ENCODE measurements around the gene SDC3. TPM values are rescaled to one million over a fixed set of nuclear protein-coding genes. Genes with fewer than 3 reads are reported as not detected.

Gene SDC3
- total RNA-seq, 1 donor from 2014 or later, result 113 TPM

DNA sequence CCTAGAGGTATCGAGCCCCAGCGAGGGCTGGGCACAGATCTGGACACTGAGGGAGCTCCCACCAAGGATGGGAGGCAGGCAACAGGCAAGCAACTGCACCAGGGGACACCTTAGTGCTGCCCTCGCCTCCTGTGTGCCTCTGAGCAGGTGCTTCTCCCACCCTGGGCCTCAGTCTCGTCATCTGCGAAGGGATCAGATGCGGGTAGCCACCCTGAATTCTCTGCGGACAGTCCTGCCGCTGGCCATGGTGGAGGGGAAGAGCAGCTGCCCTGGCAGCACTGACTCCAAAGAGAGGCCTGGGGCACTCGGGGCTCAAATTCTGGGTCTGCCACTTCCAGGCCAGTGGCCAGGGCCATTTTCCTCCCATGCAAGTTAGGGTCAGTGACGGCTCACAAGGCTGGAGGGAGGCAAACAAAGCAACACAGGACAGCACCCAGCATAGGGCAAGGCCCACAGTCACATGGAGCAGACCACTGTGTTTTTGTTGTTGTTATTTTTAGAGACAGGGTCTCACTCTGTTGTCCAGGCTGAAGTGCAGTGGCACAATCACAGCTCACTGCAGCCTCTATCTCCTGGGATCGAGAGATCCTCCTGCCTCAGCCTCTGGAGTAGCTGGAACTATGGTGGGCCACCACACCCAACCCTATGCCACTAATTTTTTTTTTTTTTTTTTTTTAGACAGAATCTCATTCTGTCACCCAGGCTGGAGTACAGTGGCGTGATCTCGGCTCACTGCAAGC is 7.1 kb upstream of the SDC3 start:
- no peaks in the 10 kb centered on the region for H3K9me3 Mint-ChIP-seq (ENCODE audit: unreplicated experiment)
- H3K27ac Mint-ChIP-seq (ENCODE audit: unreplicated experiment), result no peak overlapping the region
- TF ChIP-seq, protein P1, sequence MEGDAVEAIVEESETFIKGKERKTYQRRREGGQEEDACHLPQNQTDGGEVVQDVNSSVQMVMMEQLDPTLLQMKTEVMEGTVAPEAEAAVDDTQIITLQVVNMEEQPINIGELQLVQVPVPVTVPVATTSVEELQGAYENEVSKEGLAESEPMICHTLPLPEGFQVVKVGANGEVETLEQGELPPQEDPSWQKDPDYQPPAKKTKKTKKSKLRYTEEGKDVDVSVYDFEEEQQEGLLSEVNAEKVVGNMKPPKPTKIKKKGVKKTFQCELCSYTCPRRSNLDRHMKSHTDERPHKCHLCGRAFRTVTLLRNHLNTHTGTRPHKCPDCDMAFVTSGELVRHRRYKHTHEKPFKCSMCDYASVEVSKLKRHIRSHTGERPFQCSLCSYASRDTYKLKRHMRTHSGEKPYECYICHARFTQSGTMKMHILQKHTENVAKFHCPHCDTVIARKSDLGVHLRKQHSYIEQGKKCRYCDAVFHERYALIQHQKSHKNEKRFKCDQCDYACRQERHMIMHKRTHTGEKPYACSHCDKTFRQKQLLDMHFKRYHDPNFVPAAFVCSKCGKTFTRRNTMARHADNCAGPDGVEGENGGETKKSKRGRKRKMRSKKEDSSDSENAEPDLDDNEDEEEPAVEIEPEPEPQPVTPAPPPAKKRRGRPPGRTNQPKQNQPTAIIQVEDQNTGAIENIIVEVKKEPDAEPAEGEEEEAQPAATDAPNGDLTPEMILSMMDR (IDR thresholded peaks at IDR 0.05; ENCODE audit: insufficient read depth, low read depth, low read length), result no peak
- TF ChIP-seq EZH2 (IDR thresholded peaks at IDR 0.05; ENCODE audit: insufficient read depth, low read length), result no peak
- Histone ChIP-seq H3K4me2 (ENCODE audit: low read length) (no peak overlapping the region), H3K9ac (ENCODE audit: low read length) (no peak overlapping the region), H2AFZ (ENCODE audit: low read depth, low read length) (no peak overlapping the region), H3K79me2 (ENCODE audit: insufficient read depth, low read length) (no peaks in the 10 kb centered on the region), H3K4me1 (ENCODE audit: insufficient read depth, low read length) (peaks cover 14% of the 10 kb centered on the region), H4K20me1 (ENCODE audit: insufficient read depth, low read length) (no peaks in the 10 kb centered on the region), H3K27ac (ENCODE audit: low read depth, low read length) (no peak overlapping the region), H3K4me3 (ENCODE audit: insufficient read depth, low read depth, low read length) (no peak overlapping the region), H3K9me3 (ENCODE audit: insufficient read depth, low read depth, low read length) (no peaks in the 10 kb centered on the region), H3K27me3 (ENCODE audit: insufficient read depth, low read length) (no peaks in the 10 kb centered on the region), H3K36me3 (ENCODE audit: insufficient read depth, low read length) (no peaks in the 10 kb centered on the region)
- peaks cover 17% of the 10 kb centered on the region for H3K27me3 Mint-ChIP-seq (ENCODE audit: low read depth, unreplicated experiment)
- peaks cover 9% of the 10 kb centered on the region for H3K4me1 Mint-ChIP-seq (ENCODE audit: low read depth, unreplicated experiment)
- H3K4me3 Mint-ChIP-seq (ENCODE audit: unreplicated experiment), result no peak overlapping the region
- FAIRE-seq (no peak), DNase-seq (ENCODE audit: low read depth) (no peak)
- no peaks in the 10 kb centered on the region for H3K36me3 Mint-ChIP-seq (ENCODE audit: low read depth, unreplicated experiment)

- Histone ChIP-seq H2AFZ (ENCODE audit: low read depth, low read length) (no peak overlapping the region), H3K36me3 (ENCODE audit: insufficient read depth, low read length) (no peaks in the 10 kb centered on the region), H3K9ac (ENCODE audit: low read length) (no peak overlapping the region), H3K27ac (ENCODE audit: low read depth, low read length) (no peak overlapping the region), H3K79me2 (ENCODE audit: insufficient read depth, low read length) (no peaks in the 10 kb centered on the region), H3K4me3 (ENCODE audit: insufficient read depth, low read depth, low read length) (no peak overlapping the region), H3K27me3 (ENCODE audit: insufficient read depth, low read length) (no peaks in the 10 kb centered on the region), H3K4me2 (ENCODE audit: low read length) (no peak overlapping the region), H4K20me1 (ENCODE audit: insufficient read depth, low read length) (no peaks in the 10 kb centered on the region), H3K4me1 (ENCODE audit: insufficient read depth, low read length) (peaks cover 14% of the 10 kb centered on the region), H3K9me3 (ENCODE audit: insufficient read depth, low read depth, low read length) (no peaks in the 10 kb centered on the region)
- FAIRE-seq, result no peak
- Mint-ChIP-seq H3K9me3 (ENCODE audit: unreplicated experiment) (no peaks in the 10 kb centered on the region), H3K4me1 (ENCODE audit: low read depth, unreplicated experiment) (peaks cover 9% of the 10 kb centered on the region), H3K27ac (ENCODE audit: unreplicated experiment) (no peak overlapping the region), H3K4me3 (ENCODE audit: unreplicated experiment) (no peak overlapping the region), H3K27me3 (ENCODE audit: low read depth, unreplicated experiment) (peaks cover 19% of the 10 kb centered on the region), H3K36me3 (ENCODE audit: low read depth, unreplicated experiment) (no peaks in the 10 kb centered on the region)
- DNase-seq (ENCODE audit: low read depth), result no peak
- TF ChIP-seq EZH2 (IDR thresholded peaks at IDR 0.05; ENCODE audit: insufficient read depth, low read length), result no peak
- TF ChIP-seq, protein P1 (IDR thresholded peaks at IDR 0.05; ENCODE audit: insufficient read depth, low read depth, low read length), result no peak
These were observed 6.4 kb upstream of the SDC3 start for GRCh38 chr1:30914931-30915330.

GRCh38 chr1:30914587-30914922 is 6.0 kb upstream of the SDC3 start:
- Histone ChIP-seq H3K9ac (ENCODE audit: low read length) (no peak overlapping the region), H3K27me3 (ENCODE audit: insufficient read depth, low read length) (no peaks in the 10 kb centered on the region), H3K27ac (ENCODE audit: low read depth, low read length) (no peak overlapping the region), H3K4me1 (ENCODE audit: insufficient read depth, low read length) (peaks cover 15% of the 10 kb centered on the region), H4K20me1 (ENCODE audit: insufficient read depth, low read length) (no peaks in the 10 kb centered on the region), H3K4me2 (ENCODE audit: low read length) (no peak overlapping the region), H3K9me3 (ENCODE audit: insufficient read depth, low read depth, low read length) (no peaks in the 10 kb centered on the region), H3K36me3 (ENCODE audit: insufficient read depth, low read length) (no peaks in the 10 kb centered on the region), H3K4me3 (ENCODE audit: insufficient read depth, low read depth, low read length) (no peak overlapping the region), H3K79me2 (ENCODE audit: insufficient read depth, low read length) (no peaks in the 10 kb centered on the region), H2AFZ (ENCODE audit: low read depth, low read length) (no peak overlapping the region)
- Mint-ChIP-seq H3K4me3 (ENCODE audit: unreplicated experiment) (no peak overlapping the region), H3K4me1 (ENCODE audit: low read depth, unreplicated experiment) (peaks cover 11% of the 10 kb centered on the region), H3K27me3 (ENCODE audit: low read depth, unreplicated experiment) (peaks cover 19% of the 10 kb centered on the region), H3K36me3 (ENCODE audit: low read depth, unreplicated experiment) (no peaks in the 10 kb centered on the region), H3K27ac (ENCODE audit: unreplicated experiment) (no peak overlapping the region), H3K9me3 (ENCODE audit: unreplicated experiment) (no peaks in the 10 kb centered on the region)
- DNase-seq (ENCODE audit: low read depth), result no peak
- no peak for FAIRE-seq
- TF ChIP-seq EZH2 (IDR thresholded peaks at IDR 0.05; ENCODE audit: insufficient read depth, low read length), result no peak
- TF ChIP-seq, protein P1 (IDR thresholded peaks at IDR 0.05; ENCODE audit: insufficient read depth, low read depth, low read length), result no peak

Measured in astrocyte (in vitro differentiated cells and primary cell).